HepG2 (cell line): Measurements from ENCODE around the gene CNTD1. TPM values are rescaled to one million over a fixed set of nuclear protein-coding genes. Genes with fewer than 3 reads are reported as not detected.

Source experiments
- DNMT3B ChIP-seq: conservative IDR thresholded peaks from 2 replicates; pipeline ENCODE4 v1.6.1; 2016; ENCODE audit warnings: missing biosample characterization, control low read depth
- FOXP1 ChIP-seq, 2 experiments: fragments of 450-650 bp in 1 of 2; IDR thresholded peaks; 2 replicates each; pipeline ENCODE4 v1.6.1; 2017 to 2018; ENCODE audit warnings: antibody characterized with exemption in 1 of 2
- GATAD1 ChIP-seq: IDR thresholded peaks from 2 replicates; pipeline ENCODE4 v1.6.1; 2016; ENCODE audit warnings: missing genetic modification reagents, missing compliant biosample characterization
- NR2C2 ChIP-seq: sonication (generic); formaldehyde crosslinking; IDR thresholded peaks from 2 replicates; pipeline ENCODE4 v1.4.0; 2020; ENCODE audit warnings: missing genetic modification reagents, mild to moderate bottlenecking, moderate library complexity, borderline replicate concordance
- SAP130 ChIP-seq: IDR thresholded peaks from 2 replicates; pipeline ENCODE4 v1.6.1; 2016; ENCODE audit warnings: low read depth
- SRF ChIP-seq: IDR thresholded peaks from 2 replicates; pipeline ENCODE4 v1.6.1; 2011; ENCODE audit warnings: mild to moderate bottlenecking, low read depth, low read length, moderate library complexity
- ZNF607 ChIP-seq: sonication (generic); formaldehyde crosslinking; IDR thresholded peaks from 2 replicates; pipeline ENCODE4 v1.5.1; 2020; ENCODE audit warnings: missing genetic modification reagents, mild to moderate bottlenecking, borderline replicate concordance
- ZNF780A ChIP-seq: sonication (generic); formaldehyde crosslinking; IDR thresholded peaks from 2 replicates; pipeline ENCODE4 v1.8.0; 2022; ENCODE audit warnings: mild to moderate bottlenecking, missing genetic modification reagents, moderate library complexity
- polyA plus RNA-seq, 8 experiments: library from polyadenylated mRNA; depleted of rRNA in 3 of 8; stranded (reverse) in 7 of 8; unstranded in 1 of 8; fragments of >200 nt; fragmentation: Illumina TruSeq in 4 of 8; extraction: Trizol in 4 of 8; gene quantifications; 2 replicates each; pipeline versions ENCODE4 v1.2.1 to v1.2.3, GENCODE V29; 2011 to 2016; ENCODE audit warnings: low read depth in 4 of 8, missing spikeins in 1 of 8, mixed read lengths in 1 of 8; ENCODE audit not compliant: insufficient read depth in 1 of 8
- total RNA-seq, 5 experiments: library from RNA; depleted of rRNA; stranded (reverse); fragments of >200 nt; fragmentation: Illumina TruSeq; extraction: Trizol; gene quantifications; 2 replicates each; pipeline ENCODE4 v1.2.3, GENCODE V29; 2016; ENCODE audit warnings: low read depth in 1 of 5
- TF ChIP-seq, protein P1 (sequence below): sonication (generic); formaldehyde crosslinking; IDR thresholded peaks from 2 replicates; pipeline ENCODE4 v1.8.1; 2023; ENCODE audit warnings: mild to moderate bottlenecking, missing genetic modification reagents, borderline replicate concordance
- TF ChIP-seq, protein P2 (sequence below): IDR thresholded peaks from 2 replicates; pipeline ENCODE4 v1.6.1; 2016
- TF ChIP-seq, protein P3 (sequence below), 2 experiments: sonication (generic) in 1 of 2; formaldehyde crosslinking in 1 of 2; IDR thresholded peaks; 2 replicates each; pipeline versions ENCODE4 v1.4.0 to v1.6.1; 2016 to 2020; ENCODE audit warnings: borderline replicate concordance in 1 of 2, low read depth in 1 of 2, mild to moderate bottlenecking in 1 of 2, missing genetic modification reagents in 1 of 2
- TF ChIP-seq, protein P4 (sequence below): IDR thresholded peaks from 2 replicates; pipeline ENCODE4 v1.4.0; 2020; ENCODE audit warnings: mild to moderate bottlenecking, missing genetic modification reagents
- TF ChIP-seq, protein P5 (sequence below): IDR thresholded peaks from 2 replicates; pipeline ENCODE4 v1.6.1; 2016
- TF ChIP-seq, protein P6 (sequence below): sonication (generic); formaldehyde crosslinking; IDR thresholded peaks from 2 replicates; pipeline ENCODE4 v1.8.1; 2023; ENCODE audit warnings: mild to moderate bottlenecking, missing genetic modification reagents
- TF ChIP-seq, protein P7 (sequence below): sonication (generic); formaldehyde crosslinking; IDR thresholded peaks from 2 replicates; pipeline ENCODE4 v1.5.0; 2020; ENCODE audit warnings: missing genetic modification reagents, mild to moderate bottlenecking, borderline replicate concordance

The CNTD1 gene
- total and polyA plus RNA-seq, 2 of the 13 experiments (the other 11 are each of a cell fraction or from before 2014, with no cell fraction given), result 0.11 to 0.15 TPM

DNA sequence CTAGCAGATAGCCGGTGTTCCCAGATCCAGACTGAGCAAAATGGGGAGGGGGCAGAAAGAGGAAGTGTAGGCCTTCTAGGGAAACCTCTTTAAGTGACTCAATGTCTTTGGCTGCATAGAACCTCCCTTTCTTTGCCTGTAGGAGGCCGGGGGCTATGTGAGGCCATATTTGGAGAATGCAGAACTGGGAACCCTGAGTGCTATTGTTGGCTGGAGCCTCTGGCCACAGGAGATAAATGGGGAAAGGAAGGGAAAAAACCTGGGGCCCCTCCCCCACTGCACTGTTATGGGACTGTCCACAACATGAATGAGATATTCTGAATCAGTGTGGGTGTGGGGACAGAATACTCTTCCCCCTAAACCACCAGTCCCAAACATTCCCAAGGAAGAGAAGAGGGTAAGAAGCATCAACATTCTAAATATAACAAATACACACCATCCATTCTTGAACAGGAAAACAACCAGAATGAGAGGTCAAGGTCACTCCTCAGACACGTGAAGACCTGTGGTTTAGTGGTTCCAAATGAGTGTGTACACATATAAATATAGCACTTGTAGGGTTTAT is 23.0 kb upstream of the CNTD1 start (continued):
- TF ChIP-seq, protein P1, sequence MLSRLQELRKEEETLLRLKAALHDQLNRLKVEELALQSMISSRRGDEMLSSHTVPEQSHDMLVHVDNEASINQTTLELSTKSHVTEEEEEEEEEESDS (CRISPR knock-in tag), result no peak
- TF ChIP-seq, protein P2, sequence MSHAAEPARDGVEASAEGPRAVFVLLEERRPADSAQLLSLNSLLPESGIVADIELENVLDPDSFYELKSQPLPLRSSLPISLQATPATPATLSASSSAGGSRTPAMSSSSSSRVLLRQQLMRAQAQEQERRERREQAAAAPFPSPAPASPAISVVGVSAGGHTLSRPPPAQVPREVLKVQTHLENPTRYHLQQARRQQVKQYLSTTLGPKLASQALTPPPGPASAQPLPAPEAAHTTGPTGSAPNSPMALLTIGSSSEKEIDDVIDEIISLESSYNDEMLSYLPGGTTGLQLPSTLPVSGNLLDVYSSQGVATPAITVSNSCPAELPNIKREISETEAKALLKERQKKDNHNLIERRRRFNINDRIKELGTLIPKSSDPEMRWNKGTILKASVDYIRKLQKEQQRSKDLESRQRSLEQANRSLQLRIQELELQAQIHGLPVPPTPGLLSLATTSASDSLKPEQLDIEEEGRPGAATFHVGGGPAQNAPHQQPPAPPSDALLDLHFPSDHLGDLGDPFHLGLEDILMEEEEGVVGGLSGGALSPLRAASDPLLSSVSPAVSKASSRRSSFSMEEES (CRISPR knock-in tag), result peak; percentile 49; the same call in 1 of the 2 replicates
- TF ChIP-seq ZNF607 (CRISPR knock-in tag) (peak; percentile 34; the same call in 1 of the 2 replicates), DNMT3B (CRISPR knock-in tag) (0 out of 2 replicates have a peak, but pooled peaks have one; percentile 66), SAP130 (CRISPR knock-in tag) (peak; percentile 67), NR2C2 (CRISPR knock-in tag) (peak; percentile 74; the same call in 1 of the 2 replicates), GATAD1 (CRISPR knock-in tag) (peak; percentile 40; the same call in 1 of the 2 replicates), FOXP1 (IDR thresholded peaks at IDR 0.05) (no peak), FOXP1 (CRISPR knock-in tag; IDR thresholded peaks at IDR 0.05) (peak; percentile 63; the same call in 1 of the 2 replicates), SRF (peak; percentile 72), ZNF780A (CRISPR knock-in tag) (no peak)
- TF ChIP-seq, protein P3, sequence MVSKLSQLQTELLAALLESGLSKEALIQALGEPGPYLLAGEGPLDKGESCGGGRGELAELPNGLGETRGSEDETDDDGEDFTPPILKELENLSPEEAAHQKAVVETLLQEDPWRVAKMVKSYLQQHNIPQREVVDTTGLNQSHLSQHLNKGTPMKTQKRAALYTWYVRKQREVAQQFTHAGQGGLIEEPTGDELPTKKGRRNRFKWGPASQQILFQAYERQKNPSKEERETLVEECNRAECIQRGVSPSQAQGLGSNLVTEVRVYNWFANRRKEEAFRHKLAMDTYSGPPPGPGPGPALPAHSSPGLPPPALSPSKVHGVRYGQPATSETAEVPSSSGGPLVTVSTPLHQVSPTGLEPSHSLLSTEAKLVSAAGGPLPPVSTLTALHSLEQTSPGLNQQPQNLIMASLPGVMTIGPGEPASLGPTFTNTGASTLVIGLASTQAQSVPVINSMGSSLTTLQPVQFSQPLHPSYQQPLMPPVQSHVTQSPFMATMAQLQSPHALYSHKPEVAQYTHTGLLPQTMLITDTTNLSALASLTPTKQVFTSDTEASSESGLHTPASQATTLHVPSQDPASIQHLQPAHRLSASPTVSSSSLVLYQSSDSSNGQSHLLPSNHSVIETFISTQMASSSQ (IDR thresholded peaks at IDR 0.05; ENCODE audit: low read depth), result 0 out of 2 replicates have a peak, but pooled peaks have one; percentile 16
- TF ChIP-seq, protein P3 (CRISPR knock-in tag; IDR thresholded peaks at IDR 0.05; ENCODE audit: borderline replicate concordance), result no peak
- TF ChIP-seq, protein P4, sequence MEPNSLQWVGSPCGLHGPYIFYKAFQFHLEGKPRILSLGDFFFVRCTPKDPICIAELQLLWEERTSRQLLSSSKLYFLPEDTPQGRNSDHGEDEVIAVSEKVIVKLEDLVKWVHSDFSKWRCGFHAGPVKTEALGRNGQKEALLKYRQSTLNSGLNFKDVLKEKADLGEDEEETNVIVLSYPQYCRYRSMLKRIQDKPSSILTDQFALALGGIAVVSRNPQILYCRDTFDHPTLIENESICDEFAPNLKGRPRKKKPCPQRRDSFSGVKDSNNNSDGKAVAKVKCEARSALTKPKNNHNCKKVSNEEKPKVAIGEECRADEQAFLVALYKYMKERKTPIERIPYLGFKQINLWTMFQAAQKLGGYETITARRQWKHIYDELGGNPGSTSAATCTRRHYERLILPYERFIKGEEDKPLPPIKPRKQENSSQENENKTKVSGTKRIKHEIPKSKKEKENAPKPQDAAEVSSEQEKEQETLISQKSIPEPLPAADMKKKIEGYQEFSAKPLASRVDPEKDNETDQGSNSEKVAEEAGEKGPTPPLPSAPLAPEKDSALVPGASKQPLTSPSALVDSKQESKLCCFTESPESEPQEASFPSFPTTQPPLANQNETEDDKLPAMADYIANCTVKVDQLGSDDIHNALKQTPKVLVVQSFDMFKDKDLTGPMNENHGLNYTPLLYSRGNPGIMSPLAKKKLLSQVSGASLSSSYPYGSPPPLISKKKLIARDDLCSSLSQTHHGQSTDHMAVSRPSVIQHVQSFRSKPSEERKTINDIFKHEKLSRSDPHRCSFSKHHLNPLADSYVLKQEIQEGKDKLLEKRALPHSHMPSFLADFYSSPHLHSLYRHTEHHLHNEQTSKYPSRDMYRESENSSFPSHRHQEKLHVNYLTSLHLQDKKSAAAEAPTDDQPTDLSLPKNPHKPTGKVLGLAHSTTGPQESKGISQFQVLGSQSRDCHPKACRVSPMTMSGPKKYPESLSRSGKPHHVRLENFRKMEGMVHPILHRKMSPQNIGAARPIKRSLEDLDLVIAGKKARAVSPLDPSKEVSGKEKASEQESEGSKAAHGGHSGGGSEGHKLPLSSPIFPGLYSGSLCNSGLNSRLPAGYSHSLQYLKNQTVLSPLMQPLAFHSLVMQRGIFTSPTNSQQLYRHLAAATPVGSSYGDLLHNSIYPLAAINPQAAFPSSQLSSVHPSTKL (CRISPR knock-in tag), result peak; percentile 77
- TF ChIP-seq, protein P5, sequence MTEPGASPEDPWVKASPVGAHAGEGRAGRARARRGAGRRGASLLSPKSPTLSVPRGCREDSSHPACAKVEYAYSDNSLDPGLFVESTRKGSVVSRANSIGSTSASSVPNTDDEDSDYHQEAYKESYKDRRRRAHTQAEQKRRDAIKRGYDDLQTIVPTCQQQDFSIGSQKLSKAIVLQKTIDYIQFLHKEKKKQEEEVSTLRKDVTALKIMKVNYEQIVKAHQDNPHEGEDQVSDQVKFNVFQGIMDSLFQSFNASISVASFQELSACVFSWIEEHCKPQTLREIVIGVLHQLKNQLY, result peak; percentile 92
- TF ChIP-seq, protein P6, sequence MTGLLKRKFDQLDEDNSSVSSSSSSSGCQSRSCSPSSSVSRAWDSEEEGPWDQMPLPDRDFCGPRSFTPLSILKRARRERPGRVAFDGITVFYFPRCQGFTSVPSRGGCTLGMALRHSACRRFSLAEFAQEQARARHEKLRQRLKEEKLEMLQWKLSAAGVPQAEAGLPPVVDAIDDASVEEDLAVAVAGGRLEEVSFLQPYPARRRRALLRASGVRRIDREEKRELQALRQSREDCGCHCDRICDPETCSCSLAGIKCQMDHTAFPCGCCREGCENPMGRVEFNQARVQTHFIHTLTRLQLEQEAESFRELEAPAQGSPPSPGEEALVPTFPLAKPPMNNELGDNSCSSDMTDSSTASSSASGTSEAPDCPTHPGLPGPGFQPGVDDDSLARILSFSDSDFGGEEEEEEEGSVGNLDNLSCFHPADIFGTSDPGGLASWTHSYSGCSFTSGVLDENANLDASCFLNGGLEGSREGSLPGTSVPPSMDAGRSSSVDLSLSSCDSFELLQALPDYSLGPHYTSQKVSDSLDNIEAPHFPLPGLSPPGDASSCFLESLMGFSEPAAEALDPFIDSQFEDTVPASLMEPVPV, result no peak
- TF ChIP-seq, protein P7, sequence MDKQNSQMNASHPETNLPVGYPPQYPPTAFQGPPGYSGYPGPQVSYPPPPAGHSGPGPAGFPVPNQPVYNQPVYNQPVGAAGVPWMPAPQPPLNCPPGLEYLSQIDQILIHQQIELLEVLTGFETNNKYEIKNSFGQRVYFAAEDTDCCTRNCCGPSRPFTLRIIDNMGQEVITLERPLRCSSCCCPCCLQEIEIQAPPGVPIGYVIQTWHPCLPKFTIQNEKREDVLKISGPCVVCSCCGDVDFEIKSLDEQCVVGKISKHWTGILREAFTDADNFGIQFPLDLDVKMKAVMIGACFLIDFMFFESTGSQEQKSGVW (CRISPR knock-in tag), result no peak
